ENCODE results near the gene PCGF2. TPM values are rescaled to one million over a fixed set of nuclear protein-coding genes. Genes with fewer than 3 reads are reported as not detected.

The PCGF2 gene
- total and polyA plus RNA-seq, 10 of the 15 experiments (the other 5 are each of a cell fraction or from before 2014, with no cell fraction given): 2.7 to 35.6 (median 7.2) TPM

DNA sequence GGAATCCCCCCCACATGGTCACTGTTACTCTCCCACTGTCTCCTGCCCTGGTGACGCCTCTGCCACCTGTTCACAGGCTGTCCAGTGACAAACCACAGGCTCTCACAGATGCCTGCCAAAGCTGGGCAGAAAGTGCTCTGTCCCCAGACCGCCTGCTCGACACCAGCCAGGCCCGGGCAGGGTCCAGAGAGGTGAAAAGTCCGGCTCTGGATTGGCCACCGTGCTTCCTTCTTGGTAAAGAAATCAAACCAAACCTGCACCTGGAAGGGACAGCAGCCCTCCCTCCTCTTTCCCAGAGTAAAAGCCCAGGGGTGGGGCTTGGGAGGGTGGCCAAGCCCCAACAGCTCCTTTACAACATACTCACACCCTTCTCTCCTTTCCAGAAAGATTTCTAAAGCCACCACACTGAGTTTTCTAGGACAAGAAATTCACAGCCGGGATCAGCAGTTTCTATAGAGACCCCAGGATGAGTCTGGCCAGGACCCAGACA lies 6.2 kb downstream of the PCGF2 start (continued):
- TF ChIP-seq, protein P1, sequence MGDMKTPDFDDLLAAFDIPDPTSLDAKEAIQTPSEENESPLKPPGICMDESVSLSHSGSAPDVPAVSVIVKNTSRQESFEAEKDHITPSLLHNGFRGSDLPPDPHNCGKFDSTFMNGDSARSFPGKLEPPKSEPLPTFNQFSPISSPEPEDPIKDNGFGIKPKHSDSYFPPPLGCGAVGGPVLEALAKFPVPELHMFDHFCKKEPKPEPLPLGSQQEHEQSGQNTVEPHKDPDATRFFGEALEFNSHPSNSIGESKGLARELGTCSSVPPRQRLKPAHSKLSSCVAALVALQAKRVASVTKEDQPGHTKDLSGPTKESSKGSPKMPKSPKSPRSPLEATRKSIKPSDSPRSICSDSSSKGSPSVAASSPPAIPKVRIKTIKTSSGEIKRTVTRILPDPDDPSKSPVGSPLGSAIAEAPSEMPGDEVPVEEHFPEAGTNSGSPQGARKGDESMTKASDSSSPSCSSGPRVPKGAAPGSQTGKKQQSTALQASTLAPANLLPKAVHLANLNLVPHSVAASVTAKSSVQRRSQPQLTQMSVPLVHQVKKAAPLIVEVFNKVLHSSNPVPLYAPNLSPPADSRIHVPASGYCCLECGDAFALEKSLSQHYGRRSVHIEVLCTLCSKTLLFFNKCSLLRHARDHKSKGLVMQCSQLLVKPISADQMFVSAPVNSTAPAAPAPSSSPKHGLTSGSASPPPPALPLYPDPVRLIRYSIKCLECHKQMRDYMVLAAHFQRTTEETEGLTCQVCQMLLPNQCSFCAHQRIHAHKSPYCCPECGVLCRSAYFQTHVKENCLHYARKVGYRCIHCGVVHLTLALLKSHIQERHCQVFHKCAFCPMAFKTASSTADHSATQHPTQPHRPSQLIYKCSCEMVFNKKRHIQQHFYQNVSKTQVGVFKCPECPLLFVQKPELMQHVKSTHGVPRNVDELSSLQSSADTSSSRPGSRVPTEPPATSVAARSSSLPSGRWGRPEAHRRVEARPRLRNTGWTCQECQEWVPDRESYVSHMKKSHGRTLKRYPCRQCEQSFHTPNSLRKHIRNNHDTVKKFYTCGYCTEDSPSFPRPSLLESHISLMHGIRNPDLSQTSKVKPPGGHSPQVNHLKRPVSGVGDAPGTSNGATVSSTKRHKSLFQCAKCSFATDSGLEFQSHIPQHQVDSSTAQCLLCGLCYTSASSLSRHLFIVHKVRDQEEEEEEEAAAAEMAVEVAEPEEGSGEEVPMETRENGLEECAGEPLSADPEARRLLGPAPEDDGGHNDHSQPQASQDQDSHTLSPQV (IDR thresholded peaks at IDR 0.05): no peak
- TF ChIP-seq CBX5 (IDR thresholded peaks at IDR 0.05; ENCODE audit: low read depth): no peak
- no peak for TF ChIP-seq TAF1 (IDR thresholded peaks at IDR 0.05; ENCODE audit: borderline replicate concordance, low read depth, low read length)
- TF ChIP-seq GATAD2B (conservative IDR thresholded peaks at IDR 0.05; ENCODE audit: low read depth): no peak
- TF ChIP-seq SIX5 (IDR thresholded peaks at IDR 0.05; ENCODE audit: low read depth, low read length, severe bottlenecking): no peak
- no peak for TF ChIP-seq BCL11A (IDR thresholded peaks at IDR 0.05; ENCODE audit: low read depth, low read length)
- TF ChIP-seq, protein P2, sequence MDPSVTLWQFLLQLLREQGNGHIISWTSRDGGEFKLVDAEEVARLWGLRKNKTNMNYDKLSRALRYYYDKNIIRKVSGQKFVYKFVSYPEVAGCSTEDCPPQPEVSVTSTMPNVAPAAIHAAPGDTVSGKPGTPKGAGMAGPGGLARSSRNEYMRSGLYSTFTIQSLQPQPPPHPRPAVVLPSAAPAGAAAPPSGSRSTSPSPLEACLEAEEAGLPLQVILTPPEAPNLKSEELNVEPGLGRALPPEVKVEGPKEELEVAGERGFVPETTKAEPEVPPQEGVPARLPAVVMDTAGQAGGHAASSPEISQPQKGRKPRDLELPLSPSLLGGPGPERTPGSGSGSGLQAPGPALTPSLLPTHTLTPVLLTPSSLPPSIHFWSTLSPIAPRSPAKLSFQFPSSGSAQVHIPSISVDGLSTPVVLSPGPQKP (IDR thresholded peaks at IDR 0.05; ENCODE audit: low read depth, low read length): no peak

DNA sequence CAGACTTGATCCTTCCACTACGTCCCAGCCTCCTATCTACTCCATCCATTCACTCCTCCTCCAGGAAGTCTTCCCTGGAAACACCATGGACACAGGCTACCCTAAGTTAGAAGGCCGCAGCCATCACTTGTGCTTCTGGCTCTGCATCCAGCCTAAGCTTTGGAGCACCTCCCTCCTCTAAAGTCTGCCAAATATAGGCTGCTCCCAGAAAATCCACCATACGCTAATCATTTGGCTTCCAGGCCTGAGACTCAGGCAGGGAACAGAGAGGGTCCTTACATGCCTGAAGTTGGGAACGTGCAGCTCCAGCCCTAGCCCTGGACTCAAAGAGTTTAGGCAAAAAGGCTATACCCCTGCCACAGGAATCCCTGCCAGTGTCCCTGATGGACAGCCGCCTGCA lies 6.7 kb downstream of the PCGF2 start:
- in situ Hi-C loops (cut with MboI) (no loop called here), intact Hi-C loops (cut with micrococcal nuclease; ENCODE audit: unreplicated experiment) (no loop called here)
- ChIA-PET SMC1A (ENCODE audit: uncharacterized antibody, unreplicated experiment) (no interaction called here), RAD21 (ENCODE audit: unreplicated experiment) (no interaction called here), CTCF (interaction anchor here (1.0 kb wide), 1 partner anchor 64 kb away, joined by 4 read pairs; no protein-coding TSS in a partner anchor), POLR2A (no interaction called here)
- Histone ChIP-seq H2AFZ (ENCODE audit: control insufficient read depth, low read depth, low read length) (no peak overlapping the region), H4K20me1 (ENCODE audit: control insufficient read depth, insufficient read depth) (no peaks in the 10 kb centered on the region), H3K27me3 (replicated peaks in 1 of 2; ENCODE audit: control insufficient read depth in 2 of 2, insufficient read depth in 2 of 2, low read length in 1 of 2) (no peaks in the 10 kb centered on the region), H3K79me2 (ENCODE audit: control insufficient read depth, insufficient read depth, low read length) (peaks cover 30% of the 10 kb centered on the region), H3K36me3 (ENCODE audit: control insufficient read depth in 2 of 2, insufficient read depth in 2 of 2, low read length in 1 of 2) (peaks cover 4 to 10% of the 10 kb centered on the region in 2 experiments; a peak in 3 of 4 replicates), H3K4me3 (no peak overlapping the region), H3K9ac (ENCODE audit: control insufficient read depth, insufficient read depth, low read length) (no peak overlapping the region), H3K9me3 (replicated peaks; ENCODE audit: control insufficient read depth, insufficient read depth, low read length) (no peaks in the 10 kb centered on the region), H3K4me1 (ENCODE audit: control insufficient read depth, insufficient read depth, low read length) (peaks cover 28% of the 10 kb centered on the region), H3K27ac (ENCODE audit: control insufficient read depth, insufficient read depth) (no peak overlapping the region), H3K4me2 (ENCODE audit: control insufficient read depth, insufficient read depth) (no peak overlapping the region; the same call in 1 of the 2 replicates)
- no TSS peak for BruUV-seq (replicated peaks)
- no peak for ATAC-seq
- FAIRE-seq: no peak
- DNase-seq (ENCODE audit: low read depth, low spot score): no peak
- WGBS (ENCODE audit: insufficient coverage, insufficient replicate concordance, low lambda C conversion rate, missing lambda C conversion rate): 41% methylated on average over 5 of the region's 5 CpGs
- no peak for TF ChIP-seq NFYA (IDR thresholded peaks at IDR 0.05; ENCODE audit: borderline replicate concordance, low read depth, low read length)
- TF ChIP-seq, protein P3, sequence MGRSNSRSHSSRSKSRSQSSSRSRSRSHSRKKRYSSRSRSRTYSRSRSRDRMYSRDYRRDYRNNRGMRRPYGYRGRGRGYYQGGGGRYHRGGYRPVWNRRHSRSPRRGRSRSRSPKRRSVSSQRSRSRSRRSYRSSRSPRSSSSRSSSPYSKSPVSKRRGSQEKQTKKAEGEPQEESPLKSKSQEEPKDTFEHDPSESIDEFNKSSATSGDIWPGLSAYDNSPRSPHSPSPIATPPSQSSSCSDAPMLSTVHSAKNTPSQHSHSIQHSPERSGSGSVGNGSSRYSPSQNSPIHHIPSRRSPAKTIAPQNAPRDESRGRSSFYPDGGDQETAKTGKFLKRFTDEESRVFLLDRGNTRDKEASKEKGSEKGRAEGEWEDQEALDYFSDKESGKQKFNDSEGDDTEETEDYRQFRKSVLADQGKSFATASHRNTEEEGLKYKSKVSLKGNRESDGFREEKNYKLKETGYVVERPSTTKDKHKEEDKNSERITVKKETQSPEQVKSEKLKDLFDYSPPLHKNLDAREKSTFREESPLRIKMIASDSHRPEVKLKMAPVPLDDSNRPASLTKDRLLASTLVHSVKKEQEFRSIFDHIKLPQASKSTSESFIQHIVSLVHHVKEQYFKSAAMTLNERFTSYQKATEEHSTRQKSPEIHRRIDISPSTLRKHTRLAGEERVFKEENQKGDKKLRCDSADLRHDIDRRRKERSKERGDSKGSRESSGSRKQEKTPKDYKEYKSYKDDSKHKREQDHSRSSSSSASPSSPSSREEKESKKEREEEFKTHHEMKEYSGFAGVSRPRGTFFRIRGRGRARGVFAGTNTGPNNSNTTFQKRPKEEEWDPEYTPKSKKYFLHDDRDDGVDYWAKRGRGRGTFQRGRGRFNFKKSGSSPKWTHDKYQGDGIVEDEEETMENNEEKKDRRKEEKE (IDR thresholded peaks at IDR 0.05): no peak
- TF ChIP-seq, protein P4, sequence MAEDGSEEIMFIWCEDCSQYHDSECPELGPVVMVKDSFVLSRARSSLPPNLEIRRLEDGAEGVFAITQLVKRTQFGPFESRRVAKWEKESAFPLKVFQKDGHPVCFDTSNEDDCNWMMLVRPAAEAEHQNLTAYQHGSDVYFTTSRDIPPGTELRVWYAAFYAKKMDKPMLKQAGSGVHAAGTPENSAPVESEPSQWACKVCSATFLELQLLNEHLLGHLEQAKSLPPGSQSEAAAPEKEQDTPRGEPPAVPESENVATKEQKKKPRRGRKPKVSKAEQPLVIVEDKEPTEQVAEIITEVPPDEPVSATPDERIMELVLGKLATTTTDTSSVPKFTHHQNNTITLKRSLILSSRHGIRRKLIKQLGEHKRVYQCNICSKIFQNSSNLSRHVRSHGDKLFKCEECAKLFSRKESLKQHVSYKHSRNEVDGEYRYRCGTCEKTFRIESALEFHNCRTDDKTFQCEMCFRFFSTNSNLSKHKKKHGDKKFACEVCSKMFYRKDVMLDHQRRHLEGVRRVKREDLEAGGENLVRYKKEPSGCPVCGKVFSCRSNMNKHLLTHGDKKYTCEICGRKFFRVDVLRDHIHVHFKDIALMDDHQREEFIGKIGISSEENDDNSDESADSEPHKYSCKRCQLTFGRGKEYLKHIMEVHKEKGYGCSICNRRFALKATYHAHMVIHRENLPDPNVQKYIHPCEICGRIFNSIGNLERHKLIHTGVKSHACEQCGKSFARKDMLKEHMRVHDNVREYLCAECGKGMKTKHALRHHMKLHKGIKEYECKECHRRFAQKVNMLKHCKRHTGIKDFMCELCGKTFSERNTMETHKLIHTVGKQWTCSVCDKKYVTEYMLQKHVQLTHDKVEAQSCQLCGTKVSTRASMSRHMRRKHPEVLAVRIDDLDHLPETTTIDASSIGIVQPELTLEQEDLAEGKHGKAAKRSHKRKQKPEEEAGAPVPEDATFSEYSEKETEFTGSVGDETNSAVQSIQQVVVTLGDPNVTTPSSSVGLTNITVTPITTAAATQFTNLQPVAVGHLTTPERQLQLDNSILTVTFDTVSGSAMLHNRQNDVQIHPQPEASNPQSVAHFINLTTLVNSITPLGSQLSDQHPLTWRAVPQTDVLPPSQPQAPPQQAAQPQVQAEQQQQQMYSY (CRISPR knock-in tag; IDR thresholded peaks at IDR 0.05): no peak

Measured in GM12878 (cell line).